Peyer's patch (tissue), 4 donors: ENCODE data around the gene HOXD10.

Source experiments
- CTCF ChIP-seq, 6 experiments: fragments of 450-650 bp in 4 of 6; fragments of 200-600 bp in 2 of 6; sonication (generic) in 1 of 6; IDR thresholded peaks; one replicate each; pipeline ENCODE4 v1.5.1; 2017 to 2019; ENCODE audit warnings: antibody characterized with exemption in 6 of 6, mild to moderate bottlenecking in 3 of 6, moderate library complexity in 1 of 6
- POLR2A ChIP-seq, 2 donors: fragments of 450-650 bp; IDR thresholded peaks; one replicate each; pipeline ENCODE4 v1.5.1; 2017; ENCODE audit warnings: antibody characterized with exemption in 2 of 2, mild to moderate bottlenecking in 2 of 2, moderate library complexity in 2 of 2

GRCh38 chr2:176099159-176099727, 17.3 kb upstream of the HOXD10 start:
- TF ChIP-seq CTCF (IDR thresholded peaks at IDR 0.05) (no peak), POLR2A (IDR thresholded peaks at IDR 0.05) (no peak)
